ENCODE results near the gene CCKAR. TPM values are rescaled to one million over a fixed set of nuclear protein-coding genes. Genes with fewer than 3 reads are reported as not detected.

Gene CCKAR
- total and polyA plus RNA-seq, 2 of the 13 experiments (the other 11 are each of a cell fraction or from before 2014, with no cell fraction given), result not detected

GRCh38 chr4:26485684-26486083 lies 4.6 kb downstream of the CCKAR start (continued):
- TF ChIP-seq ZNF484 (CRISPR knock-in tag; IDR thresholded peaks at IDR 0.05; ENCODE audit: borderline replicate concordance, low read depth), result no peak

GRCh38 chr4:26484516-26484915 lies 5.8 kb downstream of the CCKAR start:
- TF ChIP-seq FOXJ3 (CRISPR knock-in tag; IDR thresholded peaks at IDR 0.05; ENCODE audit: borderline replicate concordance), result no peak
- peaks cover 0 to 11% of the 10 kb centered on the region in 2 experiments; a peak in 3 of 5 replicates for H3K27me3 ChIP-seq (ENCODE audit: control insufficient read depth in 1 of 2, insufficient read depth in 2 of 2, low read length in 2 of 2)
- H3K36me3 ChIP-seq (replicated peaks in 1 of 2; ENCODE audit: control insufficient read depth in 1 of 2, insufficient read depth in 2 of 2, low read length in 2 of 2), result no peaks in the 10 kb centered on the region
- no TSS peak for BruUV-seq (replicated peaks)
- intact Hi-C loops (cut with micrococcal nuclease; ENCODE audit: unreplicated experiment) (no loop called here), in situ Hi-C loops (cut with HindIII; ENCODE audit: extremely low pct_ligation_motif_present, low pct_unique_long_range_greater_than_20kb) (no loop called here)
- H3K27ac ChIP-seq (ENCODE audit: extremely low read length, insufficient read depth, low read length), result no peak overlapping the region
- H4K20me1 ChIP-seq (ENCODE audit: insufficient read depth, low read length), result no peaks in the 10 kb centered on the region
- ATAC-seq (no peak), FAIRE-seq (no peak), DNase-seq (ENCODE audit: low spot score) (no peak)
- H3K4me2 ChIP-seq (ENCODE audit: low read depth, low read length), result no peak overlapping the region
- no peaks in the 10 kb centered on the region for H3K79me2 ChIP-seq (ENCODE audit: insufficient read depth, low read length)
- CTCF ChIA-PET (ENCODE audit: low intra/inter-chr PET ratio, low total read pairs), result no interaction called here
- no peaks in the 10 kb centered on the region for H3K4me1 ChIP-seq (ENCODE audit: insufficient read depth, low read length)
- no peak overlapping the region for H3K9ac ChIP-seq (ENCODE audit: insufficient read depth, low read depth, low read length)
- no peak overlapping the region for H2AFZ ChIP-seq (ENCODE audit: low read length)
- H3K4me3 ChIP-seq (replicated peaks in 1 of 3; ENCODE audit: insufficient read depth in 1 of 3, low read depth in 2 of 3, low read length in 3 of 3), result no peak overlapping the region
- H3K9me3 ChIP-seq (ENCODE audit: low read length), result no peaks in the 10 kb centered on the region
- POLR2A ChIA-PET, result no interaction called here
- WGBS (ENCODE audit: low lambda C conversion rate), result 58% methylated on average over 5 of the region's 5 CpGs

- intact Hi-C loops (cut with micrococcal nuclease; ENCODE audit: unreplicated experiment) (no loop called here), in situ Hi-C loops (cut with HindIII; ENCODE audit: extremely low pct_ligation_motif_present, low pct_unique_long_range_greater_than_20kb) (no loop called here)
- Histone ChIP-seq H3K9ac (ENCODE audit: insufficient read depth, low read depth, low read length) (no peak overlapping the region), H3K9me3 (ENCODE audit: low read length) (no peaks in the 10 kb centered on the region), H4K20me1 (ENCODE audit: insufficient read depth, low read length) (no peaks in the 10 kb centered on the region), H3K36me3 (replicated peaks in 1 of 2; ENCODE audit: control insufficient read depth in 1 of 2, insufficient read depth in 2 of 2, low read length in 2 of 2) (no peaks in the 10 kb centered on the region), H3K4me3 (replicated peaks in 1 of 3; ENCODE audit: insufficient read depth in 1 of 3, low read depth in 2 of 3, low read length in 3 of 3) (no peak overlapping the region), H2AFZ (ENCODE audit: low read length) (no peak overlapping the region), H3K27ac (ENCODE audit: extremely low read length, insufficient read depth, low read length) (no peak overlapping the region), H3K27me3 (ENCODE audit: control insufficient read depth in 1 of 2, insufficient read depth in 2 of 2, low read length in 2 of 2) (peaks cover 0 to 10% of the 10 kb centered on the region in 2 experiments; a peak in 3 of 5 replicates), H3K4me1 (ENCODE audit: insufficient read depth, low read length) (no peaks in the 10 kb centered on the region), H3K79me2 (ENCODE audit: insufficient read depth, low read length) (no peaks in the 10 kb centered on the region), H3K4me2 (ENCODE audit: low read depth, low read length) (no peak overlapping the region)
- POLR2A ChIA-PET, result no interaction called here
- FAIRE-seq, result no peak
- CTCF ChIA-PET (ENCODE audit: low intra/inter-chr PET ratio, low total read pairs), result no interaction called here
- WGBS (ENCODE audit: low lambda C conversion rate), result 3% methylated on average over 2 of the region's 2 CpGs
- TF ChIP-seq ZNF615 (CRISPR knock-in tag; IDR thresholded peaks at IDR 0.05; ENCODE audit: borderline replicate concordance) (no peak), KDM1A (CRISPR knock-in tag; IDR thresholded peaks at IDR 0.05) (no peak), CERS6 (CRISPR knock-in tag; IDR thresholded peaks at IDR 0.05) (no peak), ZNF160 (CRISPR knock-in tag; IDR thresholded peaks at IDR 0.05) (no peak), ZNF317 (CRISPR knock-in tag; IDR thresholded peaks at IDR 0.05) (no peak), HMGXB3 (CRISPR knock-in tag; IDR thresholded peaks at IDR 0.05; ENCODE audit: borderline replicate concordance) (no peak), IKZF5 (CRISPR knock-in tag; IDR thresholded peaks at IDR 0.05) (no peak), THYN1 (CRISPR knock-in tag; IDR thresholded peaks at IDR 0.05; ENCODE audit: borderline replicate concordance, low read depth) (no peak), FOXJ3 (CRISPR knock-in tag; IDR thresholded peaks at IDR 0.05; ENCODE audit: borderline replicate concordance) (no peak)
- no TSS peak for BruUV-seq (replicated peaks)
- no peak for DNase-seq (ENCODE audit: low spot score)
- ATAC-seq, result no peak
Measured at GRCh38 chr4:26484032-26484515, 6.2 kb downstream of the CCKAR start.

Measured in HepG2 (cell line).